Urothelium cell line (cell line): ENCODE measurements around the gene GABBR2.
"Not testable (repeated sequence)": the region's sequence is repeated elsewhere in the genome, so short reads cannot be mapped to it uniquely, and the experiment has no call there.

Source experiments
- DNase-seq: peaks from one replicate; pipeline ENCODE4 v3.0.0; 2011; ENCODE audit warnings: low spot score, mixed read lengths
- FAIRE-seq: peaks from 2 replicates; lab custom pipeline; 2011; peaks lifted over from hg19 to GRCh38; lab: Jason Lieb, UNC

The GABBR2 gene

DNA sequence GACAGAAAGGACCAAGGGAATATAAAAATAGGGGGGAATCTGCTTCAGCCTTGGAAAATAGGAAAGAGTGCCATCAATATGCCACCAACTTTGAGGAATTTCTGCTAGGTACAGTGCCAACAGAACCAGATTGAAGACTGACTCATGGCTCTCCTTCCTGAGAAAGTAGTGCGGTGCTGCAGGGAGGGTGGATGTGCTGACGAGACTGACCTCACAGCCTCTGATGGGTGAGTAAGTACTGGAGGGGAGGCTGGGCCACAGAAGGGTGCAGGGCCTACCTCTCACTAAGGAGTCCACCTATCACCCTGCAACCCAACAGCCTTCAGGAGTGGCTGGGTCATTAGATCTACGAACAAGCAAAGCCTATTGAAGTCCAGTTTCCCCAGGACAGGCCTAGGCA lies 187.6 kb downstream of the GABBR2 start:
- DNase-seq (peak; percentile 54), FAIRE-seq (no peak)

DNA sequence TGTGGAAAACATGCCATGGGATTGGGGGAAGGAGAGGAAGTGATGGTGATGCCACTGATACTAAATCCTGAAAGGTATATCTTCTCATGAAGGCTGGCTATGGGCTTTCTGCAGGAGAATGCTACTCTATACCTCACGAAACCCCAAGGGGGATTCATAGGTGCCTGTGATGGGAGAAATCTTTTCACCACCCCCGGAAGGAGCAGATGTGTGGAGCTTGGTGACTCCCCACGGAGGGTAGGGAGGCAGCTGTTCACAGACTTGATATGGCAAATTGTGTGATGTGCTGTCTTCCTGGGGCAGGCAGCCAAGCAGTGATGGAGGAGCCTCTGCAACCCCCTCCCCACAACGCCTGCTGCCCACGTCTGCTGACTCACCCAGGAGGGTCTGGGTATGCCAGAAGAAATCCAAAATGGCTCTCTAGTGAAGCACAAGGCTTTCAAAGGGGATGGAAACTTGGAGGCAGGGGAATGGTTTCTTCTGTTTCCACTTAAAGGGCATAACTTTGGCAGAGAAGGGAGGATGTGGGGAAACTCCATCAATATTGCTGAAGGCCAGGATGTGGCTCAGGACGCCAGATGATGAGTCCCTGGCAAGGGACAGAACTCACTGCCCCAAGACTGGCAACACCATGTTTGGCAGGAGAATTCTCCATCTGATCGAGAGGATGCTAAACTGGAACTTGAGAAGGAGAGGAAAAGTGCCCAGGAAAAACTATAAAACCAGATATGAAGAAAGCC lies 188.3 kb downstream of the GABBR2 start:
- no peak for FAIRE-seq
- DNase-seq = no peak

DNA sequence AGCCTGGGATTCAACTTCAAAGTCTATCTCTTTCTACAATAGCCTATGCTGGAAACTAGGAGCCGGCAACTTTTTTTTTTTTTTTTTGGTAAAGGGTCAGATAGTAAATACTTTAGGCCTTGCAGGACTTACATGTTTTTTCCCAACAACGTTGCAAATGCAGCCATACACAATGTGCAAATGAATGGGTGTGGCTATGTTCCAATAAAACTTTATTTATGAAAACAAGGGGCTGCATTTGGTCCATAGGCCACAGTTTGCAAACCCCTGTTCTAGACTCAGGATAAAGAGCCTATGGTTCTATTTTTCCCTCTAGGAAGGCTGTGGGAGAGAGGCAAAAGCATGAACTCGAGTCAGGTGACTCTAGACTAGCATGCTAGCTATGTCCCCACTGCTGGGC lies 189.1 kb downstream of the GABBR2 start:
- FAIRE-seq = no peak
- DNase-seq = no peak

GRCh38 chr9:98518556-98518955 lies 190.2 kb downstream of the GABBR2 start:
- DNase-seq = no peak
- no peak for FAIRE-seq

GRCh38 chr9:98517761-98518160 lies 191.0 kb downstream of the GABBR2 start:
- DNase-seq (no peak), FAIRE-seq (no peak)

DNA sequence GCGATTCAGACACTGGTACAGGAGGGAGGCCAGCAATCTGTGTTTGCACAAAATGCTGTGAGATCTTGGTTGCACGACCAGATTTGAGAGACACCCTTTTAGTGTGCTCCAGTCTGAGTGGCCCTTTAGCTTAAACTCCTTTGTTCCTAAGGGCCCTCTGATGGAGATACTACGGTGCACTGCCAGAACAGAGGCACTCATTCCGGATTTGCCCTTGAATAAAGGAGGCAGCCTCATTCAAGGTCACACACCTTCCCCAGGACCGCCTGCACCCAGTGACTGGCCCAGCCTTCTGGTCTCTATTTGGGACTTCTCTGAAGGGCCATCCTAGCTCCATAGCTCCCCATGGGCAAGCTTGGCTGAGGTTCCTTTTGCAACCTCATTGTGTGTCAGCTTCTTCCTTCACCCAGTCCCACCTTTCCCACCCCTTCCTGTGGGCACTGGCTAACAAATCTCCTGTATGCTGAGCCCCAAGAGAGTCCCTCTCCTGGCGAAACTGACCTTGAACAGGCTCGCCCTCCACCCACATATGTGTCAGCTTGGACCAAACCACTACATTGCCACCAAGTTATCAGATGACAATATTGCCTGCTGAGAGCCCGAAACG lies 191.7 kb downstream of the GABBR2 start:
- FAIRE-seq (no peak), DNase-seq (no peak)

DNA sequence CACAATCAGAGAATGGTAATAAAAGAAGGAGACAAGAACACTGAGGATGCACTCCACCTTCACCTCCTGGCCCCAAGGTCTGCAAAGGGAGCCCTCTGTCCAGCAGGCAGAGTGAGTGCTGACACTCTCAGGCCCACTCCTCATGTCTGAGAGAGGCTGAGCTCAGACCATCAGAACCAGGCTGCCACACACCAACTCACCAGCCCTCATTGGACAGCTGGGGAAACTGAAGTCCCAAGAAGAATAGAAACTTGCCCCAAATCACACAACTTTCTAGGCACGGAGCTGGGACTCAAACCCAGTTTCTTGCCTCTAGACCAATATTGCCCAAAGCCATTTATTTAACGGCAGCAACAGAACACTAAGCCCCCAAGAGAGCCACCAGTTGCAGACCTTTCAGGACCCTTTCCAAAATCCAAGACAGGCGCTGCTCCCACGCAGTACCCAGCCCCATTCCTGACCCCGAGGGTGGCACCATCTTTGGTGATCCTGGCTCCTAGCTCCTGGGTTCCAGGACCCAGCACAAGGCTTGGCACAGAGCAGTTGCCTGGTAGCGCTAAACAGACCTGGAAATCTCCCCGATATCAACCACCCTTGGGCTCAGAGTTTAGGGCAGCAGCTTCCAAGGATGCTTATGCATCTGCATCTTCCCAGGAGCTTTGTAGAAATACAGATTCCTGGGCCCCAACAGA lies 192.4 kb downstream of the GABBR2 start:
- no peak for FAIRE-seq
- DNase-seq = no peak

DNA sequence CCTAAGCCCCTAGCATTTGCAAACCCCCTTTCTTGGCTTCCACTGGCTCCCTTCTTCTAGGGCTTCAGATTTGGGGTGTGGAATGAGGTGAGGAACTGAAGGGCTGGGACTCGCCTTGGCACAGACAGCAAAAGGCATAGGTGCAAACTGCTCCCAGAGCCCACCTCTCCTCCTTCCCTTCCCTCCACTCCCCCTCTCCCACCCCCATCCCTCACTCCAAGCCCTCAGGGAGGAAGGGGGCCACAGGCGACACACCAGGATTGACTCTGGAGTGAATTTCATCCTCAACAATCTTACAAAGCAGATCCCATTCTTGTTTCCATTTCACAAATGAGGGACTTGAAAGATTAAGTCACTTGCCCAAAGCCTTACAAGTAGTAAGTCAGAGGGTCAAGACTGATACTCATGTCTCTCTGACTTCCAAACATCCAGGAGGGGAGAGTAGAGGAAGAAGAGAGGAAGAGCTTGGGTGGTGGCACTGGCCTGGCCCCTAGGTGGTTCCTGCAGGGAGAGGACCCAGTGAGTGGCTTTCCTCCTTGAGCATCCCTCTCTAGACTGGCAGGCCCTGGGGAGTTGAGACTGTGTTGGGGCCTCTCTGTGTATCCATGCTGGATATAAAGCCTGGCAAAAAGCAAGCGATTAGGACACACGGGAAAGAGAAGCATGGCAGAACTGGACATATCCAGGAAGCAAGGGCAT lies 193.1 kb downstream of the GABBR2 start:
- DNase-seq (no peak), FAIRE-seq (no peak)

GRCh38 chr9:98514841-98515240 lies 193.9 kb downstream of the GABBR2 start:
- no peak for FAIRE-seq

DNA sequence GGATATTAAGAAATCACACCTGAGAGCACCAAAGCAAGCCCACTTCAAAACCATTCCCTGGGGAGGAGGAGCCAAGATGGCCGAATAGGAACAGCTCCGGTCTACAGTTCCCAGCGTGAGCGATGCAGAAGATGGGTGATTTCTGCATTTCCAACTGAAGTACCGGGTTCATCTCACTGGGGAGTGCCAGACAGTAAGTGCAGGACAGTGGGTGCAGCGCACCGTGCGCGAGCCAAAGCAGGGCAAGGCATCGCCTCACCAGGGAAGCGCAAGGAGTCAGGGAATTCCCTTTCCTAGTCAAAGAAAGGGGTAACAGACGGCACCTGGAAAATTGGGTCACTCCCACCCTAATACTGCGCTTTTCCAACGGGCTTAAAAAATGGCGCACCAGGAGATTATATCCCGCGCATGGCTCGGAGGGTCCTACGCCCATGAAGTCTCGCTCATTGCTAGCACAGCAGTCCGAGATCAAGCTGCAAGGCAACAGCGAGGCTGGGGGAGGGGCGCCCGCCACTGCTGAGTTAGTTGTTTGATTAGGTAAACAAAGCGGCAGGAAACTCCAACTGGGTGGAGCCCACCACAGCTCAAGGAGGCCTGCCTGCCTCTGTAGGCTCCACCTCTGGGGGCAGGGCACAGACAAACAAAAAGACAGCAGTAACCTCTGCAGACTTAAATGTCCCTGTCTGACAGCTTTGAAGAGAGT lies 200.4 kb downstream of the GABBR2 start:
- not testable (repeated sequence) for FAIRE-seq

More at GRCh38 chr9:98514841-98515240, 193.9 kb downstream of the GABBR2 start:
- DNase-seq = no peak

DNA sequence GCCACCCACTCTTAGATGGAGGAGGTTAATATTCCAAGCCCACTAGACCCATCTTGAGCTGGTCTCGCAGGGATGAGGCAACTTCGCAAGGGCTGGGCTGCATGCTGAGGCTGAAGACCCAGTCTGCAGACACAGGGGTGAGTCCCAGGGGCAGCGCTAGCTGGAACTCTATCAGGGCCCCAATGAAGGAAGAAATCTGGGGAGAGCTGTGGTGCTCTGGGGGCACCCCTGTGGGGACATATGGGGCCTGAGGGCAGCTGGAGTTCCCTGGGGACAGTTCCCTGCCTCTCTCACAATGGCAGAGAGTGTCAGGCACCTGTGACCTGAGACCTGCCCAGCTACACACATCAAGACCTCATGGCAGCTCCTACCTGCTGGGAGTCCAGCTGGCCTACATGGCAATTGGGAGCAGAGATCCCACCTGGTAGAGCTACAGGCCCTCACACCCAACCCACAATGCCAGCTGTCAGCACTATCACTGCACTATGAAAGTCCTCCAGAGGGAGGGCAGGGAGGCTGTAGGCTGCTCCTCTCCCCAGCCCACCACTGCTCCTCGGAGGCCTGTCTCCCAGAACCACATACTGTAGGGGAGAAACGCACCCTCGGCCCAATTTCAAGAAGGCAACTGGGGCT lies 202.2 kb downstream of the GABBR2 start:
- DNase-seq = no peak

More for the DNA sequence above, 200.4 kb downstream of the GABBR2 start:
- not testable (repeated sequence) for DNase-seq

GRCh38 chr9:98504298-98505282 lies 204.1 kb downstream of the GABBR2 start:
- no peak for FAIRE-seq
- DNase-seq = no peak

More for the DNA sequence above, 202.2 kb downstream of the GABBR2 start:
- no peak for FAIRE-seq

GRCh38 chr9:98503867-98504266 lies 204.9 kb downstream of the GABBR2 start:
- no peak for DNase-seq
- FAIRE-seq = no peak

GRCh38 chr9:98502976-98503325 lies 205.8 kb downstream of the GABBR2 start:
- no peak for FAIRE-seq
- DNase-seq = no peak

GRCh38 chr9:98502311-98502975 lies 206.3 kb downstream of the GABBR2 start:
- FAIRE-seq (no peak), DNase-seq (no peak)

GRCh38 chr9:98501819-98502218 lies 206.9 kb downstream of the GABBR2 start:
- FAIRE-seq = no peak
- DNase-seq = no peak

GRCh38 chr9:98501259-98501658 lies 207.5 kb downstream of the GABBR2 start:
- DNase-seq, FAIRE-seq: not testable (repeated sequence)

- DNase-seq (no peak), FAIRE-seq (no peak)
Measured at GRCh38 chr9:98500337-98500919, 208.3 kb downstream of the GABBR2 start.
